Measurements from ENCODE around the gene ESYT2. TPM values are rescaled to one million over a fixed set of nuclear protein-coding genes. Genes with fewer than 3 reads are reported as not detected.

ESYT2 gene
- total and polyA plus RNA-seq, 9 of the 15 experiments (the other 6 are each of a cell fraction or from before 2014, with no cell fraction given), result 5.8 to 86.9 (median 64.7) TPM

DNA sequence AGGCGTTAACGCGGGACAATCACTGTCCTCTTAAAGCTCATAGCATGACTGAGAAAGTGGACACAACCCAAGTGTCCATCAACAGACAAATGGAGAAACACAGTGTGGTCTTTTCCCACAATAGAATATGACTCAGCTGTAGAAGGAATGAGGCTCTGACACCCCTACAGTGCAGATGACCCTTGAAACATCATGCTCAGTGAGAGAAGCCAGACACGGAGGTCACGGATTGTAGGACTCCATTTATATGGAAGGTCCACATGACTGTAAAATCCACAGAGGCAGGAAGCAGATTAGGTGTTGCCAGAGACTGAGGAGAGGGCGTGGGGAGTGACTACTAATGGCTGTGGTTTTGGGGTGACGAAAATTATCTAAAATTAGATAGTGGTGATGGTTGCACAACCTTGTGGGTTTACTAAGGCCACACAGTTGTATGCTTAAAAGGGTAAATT, 118.6 kb downstream of the ESYT2 start (continued):
- TF ChIP-seq NR2C2 (CRISPR knock-in tag; IDR thresholded peaks at IDR 0.05), result no peak
- peak; percentile 65; the same call in 1 of the 2 replicates for TF ChIP-seq NR2C2 (tag; IDR thresholded peaks at IDR 0.05)
- TF ChIP-seq MCM3 (IDR thresholded peaks at IDR 0.05), result no peak
- TF ChIP-seq, protein P1, sequence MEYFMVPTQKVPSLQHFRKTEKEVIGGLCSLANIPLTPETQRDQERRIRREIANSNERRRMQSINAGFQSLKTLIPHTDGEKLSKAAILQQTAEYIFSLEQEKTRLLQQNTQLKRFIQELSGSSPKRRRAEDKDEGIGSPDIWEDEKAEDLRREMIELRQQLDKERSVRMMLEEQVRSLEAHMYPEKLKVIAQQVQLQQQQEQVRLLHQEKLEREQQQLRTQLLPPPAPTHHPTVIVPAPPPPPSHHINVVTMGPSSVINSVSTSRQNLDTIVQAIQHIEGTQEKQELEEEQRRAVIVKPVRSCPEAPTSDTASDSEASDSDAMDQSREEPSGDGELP (CRISPR knock-in tag; IDR thresholded peaks at IDR 0.05; ENCODE audit: borderline replicate concordance), result 0 out of 2 replicates have a peak, but pooled peaks have one; percentile 16
- TF ChIP-seq, protein P2, sequence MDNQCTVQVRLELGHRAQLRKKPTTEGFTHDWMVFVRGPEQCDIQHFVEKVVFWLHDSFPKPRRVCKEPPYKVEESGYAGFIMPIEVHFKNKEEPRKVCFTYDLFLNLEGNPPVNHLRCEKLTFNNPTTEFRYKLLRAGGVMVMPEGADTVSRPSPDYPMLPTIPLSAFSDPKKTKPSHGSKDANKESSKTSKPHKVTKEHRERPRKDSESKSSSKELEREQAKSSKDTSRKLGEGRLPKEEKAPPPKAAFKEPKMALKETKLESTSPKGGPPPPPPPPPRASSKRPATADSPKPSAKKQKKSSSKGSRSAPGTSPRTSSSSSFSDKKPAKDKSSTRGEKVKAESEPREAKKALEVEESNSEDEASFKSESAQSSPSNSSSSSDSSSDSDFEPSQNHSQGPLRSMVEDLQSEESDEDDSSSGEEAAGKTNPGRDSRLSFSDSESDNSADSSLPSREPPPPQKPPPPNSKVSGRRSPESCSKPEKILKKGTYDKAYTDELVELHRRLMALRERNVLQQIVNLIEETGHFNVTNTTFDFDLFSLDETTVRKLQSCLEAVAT (IDR thresholded peaks at IDR 0.05), result peak in 1 of 2 experiments; percentile 84; a peak in 2 of 4 replicates
- no peak for TF ChIP-seq HOXB6 (CRISPR knock-in tag; IDR thresholded peaks at IDR 0.05; ENCODE audit: borderline replicate concordance)
- TF ChIP-seq, protein P3, sequence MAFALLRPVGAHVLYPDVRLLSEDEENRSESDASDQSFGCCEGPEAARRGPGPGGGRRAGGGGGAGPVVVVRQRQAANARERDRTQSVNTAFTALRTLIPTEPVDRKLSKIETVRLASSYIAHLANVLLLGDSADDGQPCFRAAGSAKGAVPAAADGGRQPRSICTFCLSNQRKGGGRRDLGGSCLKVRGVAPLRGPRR (CRISPR knock-in tag; IDR thresholded peaks at IDR 0.05), result no peak
- TF ChIP-seq, protein P4, sequence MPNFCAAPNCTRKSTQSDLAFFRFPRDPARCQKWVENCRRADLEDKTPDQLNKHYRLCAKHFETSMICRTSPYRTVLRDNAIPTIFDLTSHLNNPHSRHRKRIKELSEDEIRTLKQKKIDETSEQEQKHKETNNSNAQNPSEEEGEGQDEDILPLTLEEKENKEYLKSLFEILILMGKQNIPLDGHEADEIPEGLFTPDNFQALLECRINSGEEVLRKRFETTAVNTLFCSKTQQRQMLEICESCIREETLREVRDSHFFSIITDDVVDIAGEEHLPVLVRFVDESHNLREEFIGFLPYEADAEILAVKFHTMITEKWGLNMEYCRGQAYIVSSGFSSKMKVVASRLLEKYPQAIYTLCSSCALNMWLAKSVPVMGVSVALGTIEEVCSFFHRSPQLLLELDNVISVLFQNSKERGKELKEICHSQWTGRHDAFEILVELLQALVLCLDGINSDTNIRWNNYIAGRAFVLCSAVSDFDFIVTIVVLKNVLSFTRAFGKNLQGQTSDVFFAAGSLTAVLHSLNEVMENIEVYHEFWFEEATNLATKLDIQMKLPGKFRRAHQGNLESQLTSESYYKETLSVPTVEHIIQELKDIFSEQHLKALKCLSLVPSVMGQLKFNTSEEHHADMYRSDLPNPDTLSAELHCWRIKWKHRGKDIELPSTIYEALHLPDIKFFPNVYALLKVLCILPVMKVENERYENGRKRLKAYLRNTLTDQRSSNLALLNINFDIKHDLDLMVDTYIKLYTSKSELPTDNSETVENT (CRISPR knock-in tag; IDR thresholded peaks at IDR 0.05), result no peak
- TF ChIP-seq GTF2E2 (tag; IDR thresholded peaks at IDR 0.05), result no peak
- TF ChIP-seq STAT5A (IDR thresholded peaks at IDR 0.05; ENCODE audit: borderline replicate concordance, low read length), result 0 out of 2 replicates have a peak, but pooled peaks have one; percentile 14
- TF ChIP-seq TAF9B (IDR thresholded peaks at IDR 0.05; ENCODE audit: partially characterized antibody), result no peak
- no peak for TF ChIP-seq ZNF695 (CRISPR knock-in tag; IDR thresholded peaks at IDR 0.05)
- TF ChIP-seq, protein P5, sequence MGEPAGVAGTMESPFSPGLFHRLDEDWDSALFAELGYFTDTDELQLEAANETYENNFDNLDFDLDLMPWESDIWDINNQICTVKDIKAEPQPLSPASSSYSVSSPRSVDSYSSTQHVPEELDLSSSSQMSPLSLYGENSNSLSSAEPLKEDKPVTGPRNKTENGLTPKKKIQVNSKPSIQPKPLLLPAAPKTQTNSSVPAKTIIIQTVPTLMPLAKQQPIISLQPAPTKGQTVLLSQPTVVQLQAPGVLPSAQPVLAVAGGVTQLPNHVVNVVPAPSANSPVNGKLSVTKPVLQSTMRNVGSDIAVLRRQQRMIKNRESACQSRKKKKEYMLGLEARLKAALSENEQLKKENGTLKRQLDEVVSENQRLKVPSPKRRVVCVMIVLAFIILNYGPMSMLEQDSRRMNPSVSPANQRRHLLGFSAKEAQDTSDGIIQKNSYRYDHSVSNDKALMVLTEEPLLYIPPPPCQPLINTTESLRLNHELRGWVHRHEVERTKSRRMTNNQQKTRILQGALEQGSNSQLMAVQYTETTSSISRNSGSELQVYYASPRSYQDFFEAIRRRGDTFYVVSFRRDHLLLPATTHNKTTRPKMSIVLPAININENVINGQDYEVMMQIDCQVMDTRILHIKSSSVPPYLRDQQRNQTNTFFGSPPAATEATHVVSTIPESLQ (CRISPR knock-in tag; IDR thresholded peaks at IDR 0.05), result no peak
- 0 out of 2 replicates have a peak, but pooled peaks have one; percentile 45 for TF ChIP-seq KAT7 (CRISPR knock-in tag; IDR thresholded peaks at IDR 0.05; ENCODE audit: borderline replicate concordance)
- TF ChIP-seq DDX20 (tag; IDR thresholded peaks at IDR 0.05; ENCODE audit: low read depth), result no peak
- TF ChIP-seq, protein P6, sequence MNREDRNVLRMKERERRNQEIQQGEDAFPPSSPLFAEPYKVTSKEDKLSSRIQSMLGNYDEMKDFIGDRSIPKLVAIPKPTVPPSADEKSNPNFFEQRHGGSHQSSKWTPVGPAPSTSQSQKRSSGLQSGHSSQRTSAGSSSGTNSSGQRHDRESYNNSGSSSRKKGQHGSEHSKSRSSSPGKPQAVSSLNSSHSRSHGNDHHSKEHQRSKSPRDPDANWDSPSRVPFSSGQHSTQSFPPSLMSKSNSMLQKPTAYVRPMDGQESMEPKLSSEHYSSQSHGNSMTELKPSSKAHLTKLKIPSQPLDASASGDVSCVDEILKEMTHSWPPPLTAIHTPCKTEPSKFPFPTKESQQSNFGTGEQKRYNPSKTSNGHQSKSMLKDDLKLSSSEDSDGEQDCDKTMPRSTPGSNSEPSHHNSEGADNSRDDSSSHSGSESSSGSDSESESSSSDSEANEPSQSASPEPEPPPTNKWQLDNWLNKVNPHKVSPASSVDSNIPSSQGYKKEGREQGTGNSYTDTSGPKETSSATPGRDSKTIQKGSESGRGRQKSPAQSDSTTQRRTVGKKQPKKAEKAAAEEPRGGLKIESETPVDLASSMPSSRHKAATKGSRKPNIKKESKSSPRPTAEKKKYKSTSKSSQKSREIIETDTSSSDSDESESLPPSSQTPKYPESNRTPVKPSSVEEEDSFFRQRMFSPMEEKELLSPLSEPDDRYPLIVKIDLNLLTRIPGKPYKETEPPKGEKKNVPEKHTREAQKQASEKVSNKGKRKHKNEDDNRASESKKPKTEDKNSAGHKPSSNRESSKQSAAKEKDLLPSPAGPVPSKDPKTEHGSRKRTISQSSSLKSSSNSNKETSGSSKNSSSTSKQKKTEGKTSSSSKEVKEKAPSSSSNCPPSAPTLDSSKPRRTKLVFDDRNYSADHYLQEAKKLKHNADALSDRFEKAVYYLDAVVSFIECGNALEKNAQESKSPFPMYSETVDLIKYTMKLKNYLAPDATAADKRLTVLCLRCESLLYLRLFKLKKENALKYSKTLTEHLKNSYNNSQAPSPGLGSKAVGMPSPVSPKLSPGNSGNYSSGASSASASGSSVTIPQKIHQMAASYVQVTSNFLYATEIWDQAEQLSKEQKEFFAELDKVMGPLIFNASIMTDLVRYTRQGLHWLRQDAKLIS (CRISPR knock-in tag; IDR thresholded peaks at IDR 0.05), result no peak
- TF ChIP-seq POU5F1 (IDR thresholded peaks at IDR 0.05; ENCODE audit: borderline replicate concordance, low read depth, low read length, partially characterized antibody), result no peak

Data from K562 (cell line).